Lower lobe of right lung (tissue), 2 donors: ENCODE results near the gene COX4I2. TPM values are rescaled to one million over a fixed set of nuclear protein-coding genes. Genes with fewer than 3 reads are reported as not detected.
"Not testable (repeated sequence)": the region's sequence is repeated elsewhere in the genome, so short reads cannot be mapped to it uniquely, and the experiment has no call there.

Experiments used
- ATAC-seq, 2 donors: fragments of 200-7000 bp; cut with Tn5 transposase; one replicate each; pipeline ENCODE4 v1.9.1; 2020 to 2022; ENCODE audit warnings: mild to moderate bottlenecking in 2 of 2, moderate library complexity in 2 of 2
- DNase-seq: peaks from one replicate; pipeline ENCODE4 v3.0.0-alpha.2; 2020
- H3K27ac ChIP-seq: fragments of 200-600 bp; one replicate; pipeline ENCODE4 v1.8.0; 2022
- H3K27me3 ChIP-seq: fragments of 200-600 bp; one replicate; pipeline ENCODE4 v1.8.0; 2022; ENCODE audit warnings: low read depth
- H3K36me3 ChIP-seq: fragments of 200-600 bp; one replicate; pipeline ENCODE4 v1.8.0; 2022; ENCODE audit warnings: mild to moderate bottlenecking
- H3K4me1 ChIP-seq: fragments of 200-600 bp; one replicate; pipeline ENCODE4 v1.8.0; 2022
- H3K4me3 ChIP-seq: fragments of 200-600 bp; one replicate; pipeline ENCODE4 v1.8.0; 2022; ENCODE audit warnings: mild to moderate bottlenecking
- H3K9me3 ChIP-seq: fragments of 200-600 bp; one replicate; pipeline ENCODE4 v1.8.0; 2022
- intact Hi-C: fragments of 100-400 bp; cut with DNase I; formaldehyde crosslinking; loops from one replicate; pipeline ENCODE4 v1.11.0; 2022
- total RNA-seq: library from RNA; stranded (reverse); fragmentation: NEBNext Ultra II Directional; extraction: Animal tissue kit (Norgen Biotek cat#: 25700); gene quantifications from one replicate; pipeline ENCODE4 v1.2.1, GENCODE V29; 2021
- TF ChIP-seq, protein P1 (sequence below): fragments of 200-600 bp; IDR thresholded peaks from one replicate; pipeline ENCODE4 v1.8.0; 2022; ENCODE audit warnings: antibody characterized with exemption, mild to moderate bottlenecking
- donor health status: DM: no; HTN: yes; CAD: no; lungs with severe emphysema.

The COX4I2 gene
- total RNA-seq, 1 donor from 2014 or later: 17.1 TPM

DNA sequence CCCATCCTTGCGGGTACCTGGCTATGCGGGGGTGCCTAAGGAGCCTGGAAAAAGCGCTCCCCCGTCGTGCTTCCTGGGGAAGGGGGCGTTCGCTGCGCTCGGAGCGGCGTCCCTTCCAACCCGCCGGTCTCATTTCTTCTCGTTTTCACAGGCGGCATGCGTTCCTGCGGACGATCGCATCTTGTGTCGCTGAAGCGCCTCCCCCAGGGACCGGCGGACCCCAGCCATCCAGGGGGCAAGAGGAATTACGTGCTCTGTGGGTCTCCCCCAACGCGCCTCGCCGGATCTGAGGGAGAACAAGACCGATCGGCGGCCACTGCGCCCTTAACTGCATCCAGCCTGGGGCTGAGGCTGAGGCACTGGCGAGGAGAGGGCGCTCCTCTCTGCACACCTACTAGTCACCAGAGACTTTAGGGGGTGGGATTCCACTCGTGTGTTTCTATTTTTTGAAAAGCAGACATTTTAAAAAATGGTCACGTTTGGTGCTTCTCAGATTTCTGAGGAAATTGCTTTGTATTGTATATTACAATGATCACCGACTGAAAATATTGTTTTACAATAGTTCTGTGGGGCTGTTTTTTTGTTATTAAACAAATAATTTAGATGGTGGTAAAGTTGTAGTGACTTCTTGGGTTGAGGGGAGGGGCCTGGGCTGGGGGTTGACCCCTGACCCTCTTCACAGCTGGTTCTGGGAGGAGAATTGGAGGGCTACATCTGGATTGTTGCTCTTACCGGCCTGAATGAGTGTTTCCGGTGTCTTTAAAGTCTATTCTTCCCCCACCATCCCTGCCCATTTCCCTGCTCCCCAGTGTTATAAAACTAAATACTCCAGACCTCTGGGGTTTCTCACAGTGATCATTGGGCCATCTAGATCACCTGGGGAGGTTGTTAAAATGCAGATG, 31.6 kb upstream of the COX4I2 start:
- peaks cover 61% of the 10 kb centered on the region for H3K4me1 ChIP-seq
- H3K9me3 ChIP-seq: no peaks in the 10 kb centered on the region
- intact Hi-C loops: no loop called here
- H3K27ac ChIP-seq: peak overlapping the region; percentile 98
- TF ChIP-seq, protein P1, sequence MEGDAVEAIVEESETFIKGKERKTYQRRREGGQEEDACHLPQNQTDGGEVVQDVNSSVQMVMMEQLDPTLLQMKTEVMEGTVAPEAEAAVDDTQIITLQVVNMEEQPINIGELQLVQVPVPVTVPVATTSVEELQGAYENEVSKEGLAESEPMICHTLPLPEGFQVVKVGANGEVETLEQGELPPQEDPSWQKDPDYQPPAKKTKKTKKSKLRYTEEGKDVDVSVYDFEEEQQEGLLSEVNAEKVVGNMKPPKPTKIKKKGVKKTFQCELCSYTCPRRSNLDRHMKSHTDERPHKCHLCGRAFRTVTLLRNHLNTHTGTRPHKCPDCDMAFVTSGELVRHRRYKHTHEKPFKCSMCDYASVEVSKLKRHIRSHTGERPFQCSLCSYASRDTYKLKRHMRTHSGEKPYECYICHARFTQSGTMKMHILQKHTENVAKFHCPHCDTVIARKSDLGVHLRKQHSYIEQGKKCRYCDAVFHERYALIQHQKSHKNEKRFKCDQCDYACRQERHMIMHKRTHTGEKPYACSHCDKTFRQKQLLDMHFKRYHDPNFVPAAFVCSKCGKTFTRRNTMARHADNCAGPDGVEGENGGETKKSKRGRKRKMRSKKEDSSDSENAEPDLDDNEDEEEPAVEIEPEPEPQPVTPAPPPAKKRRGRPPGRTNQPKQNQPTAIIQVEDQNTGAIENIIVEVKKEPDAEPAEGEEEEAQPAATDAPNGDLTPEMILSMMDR: no peak
- H3K4me3 ChIP-seq: peak overlapping the region; percentile 81
- no peaks in the 10 kb centered on the region for H3K36me3 ChIP-seq
- no peaks in the 10 kb centered on the region for H3K27me3 ChIP-seq
- no peak for ATAC-seq
- peak; percentile 63 for DNase-seq

DNA sequence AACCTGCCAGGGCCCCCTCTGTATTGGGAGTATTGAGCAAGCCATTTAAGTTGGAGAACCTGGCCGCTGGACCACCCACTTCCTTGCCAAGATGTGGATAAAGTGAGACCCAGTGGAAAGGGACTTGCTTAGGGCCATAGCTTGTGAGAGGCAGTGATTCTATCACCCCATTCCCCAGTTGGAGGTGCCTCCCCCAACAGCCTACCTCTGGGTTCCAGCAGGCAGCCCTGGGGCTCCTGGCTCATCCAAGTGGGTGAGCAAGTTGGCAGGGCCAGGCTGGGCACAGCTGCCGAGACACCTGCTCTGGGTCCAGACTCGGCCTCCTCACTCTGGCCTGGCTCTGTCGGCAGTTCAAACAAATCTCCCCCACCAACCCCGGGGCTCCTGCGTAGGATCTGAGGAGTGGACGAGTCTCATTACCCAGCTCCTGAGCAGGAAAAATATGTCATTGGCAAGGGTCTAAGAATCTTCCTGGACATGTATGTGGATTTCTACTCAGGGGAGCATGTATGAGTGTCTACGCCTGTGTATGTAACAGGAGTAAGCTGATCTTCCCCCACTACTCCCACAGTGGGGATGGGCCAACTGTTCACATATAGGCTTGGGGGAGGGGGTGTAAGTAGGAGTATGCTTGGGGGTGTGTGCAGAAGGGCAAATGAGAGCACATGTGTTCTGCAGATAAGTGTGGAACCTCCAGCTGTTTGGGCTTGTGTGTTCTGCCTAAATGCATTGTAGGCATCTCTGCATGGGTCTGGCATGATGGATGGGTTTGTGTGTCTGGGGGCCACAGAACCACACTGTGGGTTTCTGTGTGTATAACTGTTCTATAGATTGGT, 30.7 kb upstream of the COX4I2 start:
- TF ChIP-seq, protein P1: no peak
- peak; percentile 65 for DNase-seq
- intact Hi-C loops: no loop called here
- Histone ChIP-seq H3K4me3 (peak overlapping the region; percentile 81), H3K4me1 (peaks cover 68% of the 10 kb centered on the region), H3K27ac (peak overlapping the region; percentile 98), H3K27me3 (no peaks in the 10 kb centered on the region), H3K9me3 (no peaks in the 10 kb centered on the region), H3K36me3 (no peaks in the 10 kb centered on the region)
- ATAC-seq: no peak

DNA sequence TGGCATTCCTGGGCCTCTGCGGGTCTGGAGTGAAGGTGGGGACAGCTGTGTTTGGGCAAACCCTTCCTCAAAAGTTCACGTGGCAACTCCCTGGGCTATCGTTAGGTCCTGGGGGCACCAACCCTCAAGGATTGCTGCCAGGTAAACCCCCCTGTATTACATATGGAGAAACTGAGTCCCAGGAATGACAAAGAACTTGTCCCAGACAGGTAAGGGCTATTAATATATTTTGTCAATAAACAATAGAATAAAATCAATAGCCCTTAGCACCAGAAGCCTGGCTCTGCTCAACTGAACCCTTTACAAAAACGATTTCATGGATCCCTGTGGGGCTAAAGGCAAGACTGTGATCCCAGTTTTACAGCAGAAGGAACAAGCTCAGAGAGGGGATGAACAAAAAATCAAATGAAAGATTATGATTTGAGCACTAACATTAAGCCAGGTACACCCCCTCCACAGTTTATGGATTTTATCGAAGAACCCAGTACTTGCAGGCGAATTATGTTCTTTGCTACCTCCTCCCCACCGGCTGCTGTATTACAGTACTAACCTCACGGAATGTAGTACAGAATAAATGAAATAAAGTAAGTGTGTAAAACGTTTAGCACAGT, 30.0 kb upstream of the COX4I2 start:
- Histone ChIP-seq H3K4me1 (peaks cover 68% of the 10 kb centered on the region), H3K9me3 (no peaks in the 10 kb centered on the region), H3K36me3 (no peaks in the 10 kb centered on the region), H3K27me3 (no peaks in the 10 kb centered on the region), H3K27ac (peak overlapping the region; percentile 98), H3K4me3 (peak overlapping the region; percentile 81)
- ATAC-seq (no peak), DNase-seq (no peak)
- TF ChIP-seq, protein P1: no peak
- intact Hi-C loops: no loop called here

DNA sequence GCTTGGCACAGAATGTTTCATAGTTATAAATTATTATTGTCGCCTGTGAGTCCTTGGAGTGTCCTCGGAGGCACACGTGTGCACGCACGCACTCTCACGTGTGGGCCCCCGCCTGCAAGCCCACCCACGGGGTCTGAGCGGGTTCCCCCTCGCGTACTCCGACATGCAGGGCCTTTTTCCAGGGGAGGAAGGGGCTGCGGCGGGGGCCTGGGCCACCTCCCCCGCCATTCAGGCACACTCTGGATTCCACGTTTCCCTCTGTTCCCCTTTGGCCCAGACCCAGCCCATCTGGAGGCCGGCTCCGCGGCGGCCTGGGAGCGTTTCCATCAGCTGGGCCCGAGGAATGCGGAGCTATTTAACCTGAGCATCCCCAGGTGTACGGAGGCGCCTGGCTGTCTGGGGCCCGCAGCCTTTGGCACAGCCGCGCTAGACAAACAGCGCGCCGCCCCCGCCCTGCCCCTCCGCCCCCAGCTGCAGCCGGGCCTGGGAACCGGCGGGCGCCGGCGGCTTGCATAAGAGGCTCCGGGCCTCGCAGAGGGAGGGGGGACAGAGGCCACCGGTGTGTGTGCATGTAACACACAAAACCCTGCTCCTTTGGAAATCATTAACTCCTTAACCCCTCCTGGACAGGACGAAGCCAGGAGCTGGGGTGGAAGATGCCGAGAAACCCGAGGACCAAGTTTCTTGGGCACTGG, 29.3 kb upstream of the COX4I2 start:
- peak overlapping the region; percentile 98 for H3K27ac ChIP-seq
- ATAC-seq (peak; percentile 56 to 67), DNase-seq (peak; percentile 93)
- H3K27me3 ChIP-seq: no peaks in the 10 kb centered on the region
- H3K36me3 ChIP-seq: no peaks in the 10 kb centered on the region
- peaks cover 62% of the 10 kb centered on the region for H3K4me1 ChIP-seq
- H3K4me3 ChIP-seq: peak overlapping the region; percentile 81
- intact Hi-C loops: no loop called here
- H3K9me3 ChIP-seq: no peaks in the 10 kb centered on the region
- TF ChIP-seq, protein P1: no peak

DNA sequence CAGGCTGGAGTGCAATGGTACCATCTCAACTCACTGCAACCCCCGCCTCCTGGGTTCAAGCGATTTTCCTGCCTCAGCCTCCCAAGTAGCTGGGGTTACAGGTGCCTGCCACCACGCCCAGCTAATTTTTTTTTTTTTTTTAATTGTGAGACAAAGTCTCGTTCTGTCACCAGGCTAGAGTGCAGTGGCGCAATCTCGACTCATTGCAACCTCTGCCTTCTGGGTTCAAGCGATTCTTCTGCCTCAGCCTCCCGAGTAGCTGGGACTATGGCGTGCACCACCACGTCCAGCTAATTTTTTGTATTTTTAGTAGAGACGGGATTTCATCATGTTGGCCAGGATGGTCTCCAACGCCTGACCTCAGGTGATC, 25.5 kb upstream of the COX4I2 start:
- Histone ChIP-seq H3K27ac (peak overlapping the region; percentile 98), H3K4me1 (peaks cover 48% of the 10 kb centered on the region)
- intact Hi-C loops: loop anchor here (5.0 kb wide), 1 partner anchor 50 kb away; no protein-coding TSS in a partner anchor
- not testable (repeated sequence) for H3K4me3 ChIP-seq, H3K36me3 ChIP-seq, H3K27me3 ChIP-seq, H3K9me3 ChIP-seq, DNase-seq, ATAC-seq
